Thymus (tissue), 11 donors: ENCODE results near the gene KIF21A. TPM values are rescaled to one million over a fixed set of nuclear protein-coding genes. Genes with fewer than 3 reads are reported as not detected.

ENCODE experiments used
- DNase-seq, 9 donors: peaks; one replicate each; pipeline ENCODE4 v3.0.0-alpha.2; 2013; ENCODE audit warnings: low spot score in 9 of 9, low read depth in 6 of 9, missing footprints in 1 of 9
- H3K27ac ChIP-seq, 2 donors: one replicate each; pipeline ENCODE4 v1.5.1; 2013; ENCODE audit warnings: control low read depth in 1 of 2, low read depth in 1 of 2, low read length in 1 of 2, mild to moderate bottlenecking in 1 of 2, moderate library complexity in 1 of 2
- H3K27me3 ChIP-seq, 2 donors: one replicate each; pipeline ENCODE4 v1.5.1; 2013; ENCODE audit warnings: low read length in 1 of 2; ENCODE audit not compliant: control insufficient read depth in 2 of 2, insufficient read depth in 1 of 2
- H3K36me3 ChIP-seq, 2 donors: one replicate each; pipeline ENCODE4 v1.5.1; 2013; ENCODE audit warnings: low read length in 1 of 2, mild to moderate bottlenecking in 1 of 2, moderate library complexity in 1 of 2; ENCODE audit not compliant: control insufficient read depth in 2 of 2, insufficient read depth in 2 of 2
- H3K4me1 ChIP-seq, 2 donors: one replicate each; pipeline ENCODE4 v1.5.1; 2013; ENCODE audit warnings: low read length in 2 of 2; ENCODE audit not compliant: control insufficient read depth in 2 of 2, insufficient read depth in 2 of 2
- H3K4me3 ChIP-seq, 2 donors: one replicate each; pipeline ENCODE4 v1.5.1; 2013; ENCODE audit warnings: low read length in 2 of 2, control low read depth in 1 of 2, mild to moderate bottlenecking in 1 of 2
- H3K9me3 ChIP-seq, 2 donors: one replicate each; pipeline ENCODE4 v1.5.1; 2013; ENCODE audit warnings: low read length in 1 of 2, mild to moderate bottlenecking in 1 of 2; ENCODE audit not compliant: control insufficient read depth in 2 of 2, insufficient read depth in 1 of 2
- WGBS: extraction: QIAGEN DNeasy Blood & Tissue Kit; methylation state at CpG from one replicate; pipeline ENCODE4 v1.1.7; 2013; 5-methylcytosine and 5-hydroxymethylcytosine counted together
- polyA plus RNA-seq: library from polyadenylated mRNA; stranded (reverse); fragments of 200-250 nt; gene quantifications from one replicate; pipeline ENCODE4 v1.2.3, GENCODE V29; 2013
- total RNA-seq: library from RNA; stranded (reverse); fragments of 120-200 nt; gene quantifications from one replicate; pipeline ENCODE4 v1.2.4, GENCODE V29; 2013
- donor health status: healthy.

KIF21A gene
- total and polyA plus RNA-seq, 2 donors, result 2.1 to 5.0 TPM

DNA sequence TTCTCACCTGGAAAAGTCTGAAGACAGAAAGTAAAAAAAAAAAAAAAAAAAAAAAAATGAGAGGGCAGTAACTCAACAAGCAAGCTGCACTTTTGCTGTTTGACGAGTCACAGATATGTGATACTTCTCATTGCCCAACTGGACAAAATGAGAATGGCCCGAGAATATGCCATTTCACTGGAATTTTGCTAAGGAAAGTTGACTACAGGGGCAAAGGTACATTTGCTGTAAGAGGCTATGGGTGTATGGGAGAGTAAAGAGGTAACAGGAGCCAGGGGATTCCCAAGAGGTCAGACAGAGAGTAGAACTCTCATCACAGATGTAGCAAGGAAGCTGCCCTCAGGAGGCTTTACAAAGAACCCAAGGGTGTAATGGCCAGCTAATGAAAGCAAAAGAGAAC, 22.9 kb downstream of the KIF21A start:
- DNase-seq, result no peak
- H3K36me3 ChIP-seq, result no peaks in the 10 kb centered on the region
- no peak overlapping the region for H3K4me3 ChIP-seq
- no peaks in the 10 kb centered on the region for H3K27me3 ChIP-seq
- no peak overlapping the region for H3K27ac ChIP-seq
- no peaks in the 10 kb centered on the region for H3K9me3 ChIP-seq
- no peaks in the 10 kb centered on the region for H3K4me1 ChIP-seq
- WGBS, result 90% methylated on average over 2 of the region's 2 CpGs

DNA sequence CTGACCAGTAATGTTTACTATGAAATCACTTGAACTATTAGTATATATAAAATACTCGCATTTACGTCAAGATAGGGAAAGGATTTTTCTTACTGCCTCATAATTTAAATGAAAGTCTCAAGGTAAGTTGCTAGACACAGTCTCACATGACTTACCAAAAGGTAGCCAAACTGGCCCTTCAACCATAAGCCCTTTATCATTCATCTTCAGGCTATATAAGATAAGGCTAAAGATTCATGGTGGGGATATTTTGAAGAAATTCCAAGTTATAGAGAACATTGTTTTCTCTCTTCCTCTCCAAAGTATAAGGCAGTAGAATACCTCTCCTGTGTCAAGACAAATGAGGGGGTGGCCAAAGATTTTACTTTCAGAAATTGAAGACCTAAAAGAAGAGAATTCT, 23.4 kb downstream of the KIF21A start:
- over 99% methylated on average over 2 of the region's 2 CpGs for WGBS
- Histone ChIP-seq H3K27ac (no peak overlapping the region), H3K36me3 (no peaks in the 10 kb centered on the region), H3K27me3 (no peaks in the 10 kb centered on the region), H3K4me1 (no peaks in the 10 kb centered on the region), H3K9me3 (no peaks in the 10 kb centered on the region), H3K4me3 (no peak overlapping the region)
- no peak for DNase-seq

DNA sequence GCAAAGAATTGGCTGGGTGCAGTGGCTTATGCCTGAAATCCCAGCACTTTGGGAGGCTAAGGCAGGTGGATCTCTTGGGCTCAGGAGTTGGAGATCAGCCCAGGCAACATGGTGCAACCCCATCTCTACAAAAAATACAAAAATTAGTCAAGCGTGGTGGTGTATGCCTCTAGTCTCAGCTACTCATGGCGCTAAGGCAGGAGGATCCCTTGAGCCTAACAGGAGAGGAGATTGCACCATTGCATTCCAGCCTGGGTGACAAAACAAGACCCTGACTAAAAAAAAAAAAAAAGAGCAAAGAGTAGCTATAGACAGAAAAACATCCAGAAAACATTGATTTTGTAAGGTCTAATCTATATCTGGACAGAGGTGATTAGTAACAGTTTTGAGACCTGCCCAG, 25.0 kb downstream of the KIF21A start:
- Histone ChIP-seq H3K9me3 (no peaks in the 10 kb centered on the region), H3K27me3 (no peaks in the 10 kb centered on the region), H3K4me3 (no peak overlapping the region), H3K27ac (no peak overlapping the region), H3K36me3 (no peaks in the 10 kb centered on the region), H3K4me1 (no peaks in the 10 kb centered on the region)
- no peak for DNase-seq
- 98% methylated on average over 2 of the region's 2 CpGs for WGBS

DNA sequence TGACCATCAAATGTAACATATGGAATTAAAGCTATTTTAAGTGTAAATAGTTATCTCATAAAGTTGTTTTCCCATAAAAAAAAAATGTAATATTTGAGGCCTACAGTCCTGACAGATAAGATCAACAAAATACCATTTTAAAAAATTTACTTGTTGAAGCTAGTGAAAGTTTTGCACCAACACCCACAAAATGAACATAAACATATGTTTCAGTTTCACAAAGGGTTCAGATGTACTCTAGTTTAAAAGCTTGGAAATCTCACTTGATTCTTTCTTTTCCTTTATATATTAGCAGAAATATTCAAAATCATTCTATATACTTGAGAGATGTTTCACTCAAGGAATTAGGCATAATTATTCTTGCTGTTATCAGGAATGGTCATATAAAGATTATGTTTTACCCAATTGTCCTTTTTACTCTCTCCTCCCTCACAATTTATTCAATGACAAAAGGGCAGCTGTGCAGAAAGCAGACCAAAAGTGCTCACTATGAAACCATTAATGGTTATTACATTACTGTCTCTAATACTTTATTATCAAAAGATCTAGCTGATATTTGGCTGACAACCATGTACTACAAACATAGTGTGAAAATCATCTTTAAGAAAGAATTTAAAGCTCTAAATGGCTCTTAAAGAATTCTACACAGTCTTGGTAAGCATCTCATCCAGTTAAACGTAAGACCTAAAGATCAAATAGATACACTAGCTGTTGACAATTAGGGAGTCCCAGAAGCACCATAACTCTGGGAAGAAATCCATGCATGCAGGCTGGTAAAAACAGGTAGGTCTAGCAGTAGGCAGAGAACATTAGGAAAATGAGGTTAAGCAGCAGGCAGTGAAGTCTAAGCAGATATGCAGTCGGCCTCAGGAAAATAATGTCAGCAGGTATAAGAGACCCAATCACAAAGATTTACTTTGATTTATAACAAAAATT, 28.8 kb downstream of the KIF21A start:
- H3K9me3 ChIP-seq, result no peaks in the 10 kb centered on the region
- DNase-seq, result no peak
- H3K27ac ChIP-seq, result no peak overlapping the region
- H3K36me3 ChIP-seq, result no peaks in the 10 kb centered on the region
- 91% methylated on average over 2 of the region's 2 CpGs for whole genome bisulfite sequencing
- no peak overlapping the region for H3K4me3 ChIP-seq
- H3K27me3 ChIP-seq, result no peaks in the 10 kb centered on the region
- H3K4me1 ChIP-seq, result no peaks in the 10 kb centered on the region

DNA sequence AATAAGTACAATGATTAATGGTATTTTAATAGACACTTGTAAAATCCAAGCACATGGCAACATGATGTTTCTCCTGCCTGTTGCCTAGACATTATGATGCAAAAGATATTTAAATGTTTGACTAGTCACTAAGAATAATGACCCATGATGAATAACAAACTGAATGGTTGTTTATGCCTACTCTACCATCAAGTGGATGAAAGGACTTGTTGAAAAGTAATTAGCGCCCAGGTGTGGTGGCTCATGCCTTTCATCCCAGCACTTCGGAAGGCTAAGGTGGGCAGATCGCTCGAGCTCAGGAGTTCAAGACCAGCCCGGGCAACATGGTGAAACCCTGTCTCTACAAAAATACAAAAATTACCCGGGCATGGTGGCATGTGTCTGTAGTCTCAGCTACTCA, 30.7 kb downstream of the KIF21A start:
- Histone ChIP-seq H3K4me1 (no peaks in the 10 kb centered on the region), H3K36me3 (no peaks in the 10 kb centered on the region), H3K27me3 (no peaks in the 10 kb centered on the region), H3K9me3 (no peaks in the 10 kb centered on the region), H3K27ac (no peak overlapping the region), H3K4me3 (no peak overlapping the region)
- 76% methylated on average over 6 of the region's 6 CpGs for WGBS
- no peak for DNase-seq

DNA sequence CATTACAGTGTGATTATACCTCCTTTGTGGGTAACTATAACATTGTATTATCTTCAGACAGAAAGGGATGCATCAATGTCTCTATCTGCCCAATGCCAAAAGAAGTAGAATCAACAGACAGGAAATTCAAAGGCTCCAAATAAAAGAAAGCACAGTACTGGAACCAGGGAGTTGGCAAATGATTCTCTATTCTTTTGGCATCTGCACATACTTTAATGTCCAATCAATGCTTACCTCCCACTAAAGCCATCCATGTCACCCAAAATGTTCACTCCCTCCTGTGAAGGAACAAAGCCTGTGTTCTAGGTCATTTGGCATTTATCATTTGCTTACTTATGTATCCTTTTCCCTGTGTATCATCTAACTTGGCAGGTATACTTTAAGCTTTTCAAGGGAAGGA, 36.7 kb downstream of the KIF21A start:
- H3K4me3 ChIP-seq, result no peak overlapping the region
- no peaks in the 10 kb centered on the region for H3K27me3 ChIP-seq
- no peaks in the 10 kb centered on the region for H3K36me3 ChIP-seq
- H3K9me3 ChIP-seq, result no peaks in the 10 kb centered on the region
- no peak for DNase-seq
- H3K27ac ChIP-seq, result no peak overlapping the region
- no peaks in the 10 kb centered on the region for H3K4me1 ChIP-seq

DNA sequence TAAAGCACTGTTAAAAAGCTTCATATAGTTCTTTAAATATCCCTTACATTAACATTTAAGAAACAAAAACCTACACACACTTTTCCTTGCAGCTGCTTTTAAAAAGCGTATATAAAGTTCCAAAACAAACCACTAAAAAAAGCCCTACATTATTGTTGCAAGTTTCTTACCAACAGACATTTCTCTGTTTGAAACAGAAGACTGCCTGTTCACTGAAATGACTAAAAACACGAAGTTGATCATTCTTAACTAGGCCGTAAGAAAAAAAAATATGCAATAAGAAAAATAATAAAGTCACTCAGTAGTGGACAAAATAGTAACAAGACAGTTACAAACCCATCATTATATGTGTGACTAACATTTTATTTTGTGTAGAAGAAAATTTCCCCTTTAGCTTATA, 37.3 kb downstream of the KIF21A start:
- Histone ChIP-seq H3K9me3 (no peaks in the 10 kb centered on the region), H3K27me3 (no peaks in the 10 kb centered on the region), H3K27ac (no peak overlapping the region), H3K4me1 (no peaks in the 10 kb centered on the region), H3K36me3 (no peaks in the 10 kb centered on the region), H3K4me3 (no peak overlapping the region)
- WGBS, result 91% methylated on average over 3 of the region's 3 CpGs
- DNase-seq, result no peak

- no peak for DNase-seq
- Histone ChIP-seq H3K9me3 (no peaks in the 10 kb centered on the region), H3K36me3 (no peaks in the 10 kb centered on the region), H3K27me3 (no peaks in the 10 kb centered on the region), H3K27ac (no peak overlapping the region), H3K4me3 (no peak overlapping the region), H3K4me1 (no peaks in the 10 kb centered on the region)
- WGBS, result 95% methylated on average over 1 of the region's 1 CpG
Measured at GRCh38 chr12:39404000-39404399, 38.9 kb downstream of the KIF21A start.

GRCh38 chr12:39403376-39403775, 39.5 kb downstream of the KIF21A start:
- DNase-seq, result no peak
- H3K9me3 ChIP-seq, result no peaks in the 10 kb centered on the region
- H3K36me3 ChIP-seq, result no peaks in the 10 kb centered on the region
- H3K4me1 ChIP-seq, result no peaks in the 10 kb centered on the region
- no peak overlapping the region for H3K27ac ChIP-seq
- H3K4me3 ChIP-seq, result no peak overlapping the region
- no peaks in the 10 kb centered on the region for H3K27me3 ChIP-seq
